Neural cell (in vitro differentiated cells): ENCODE results near the gene SV2B. TPM values are rescaled to one million over a fixed set of nuclear protein-coding genes. Genes with fewer than 3 reads are reported as not detected.

Experiments used
- H2AFZ ChIP-seq: fragments of 200-600, 300-800 bp; sonication (generic), shearing (Covaris generic); 2 replicates; pipeline ENCODE4 v1.6.0; 2014; ENCODE audit warnings: low read depth, mild to moderate bottlenecking, antibody characterized with exemption, low read length, moderate library complexity
- H3F3A ChIP-seq: fragments of 200-600 bp; shearing (Covaris generic); 2 replicates; pipeline ENCODE4 v1.6.1; 2016; ENCODE audit warnings: mild to moderate bottlenecking, moderate library complexity, mixed read lengths, antibody characterized with exemption, low read length; ENCODE audit not compliant: insufficient read depth, poor library complexity, severe bottlenecking
- H3K27ac ChIP-seq: fragments of 200-600, 300-800 bp; sonication (generic), shearing (Covaris generic); 2 replicates; pipeline ENCODE4 v1.5.1; 2014; ENCODE audit warnings: mild to moderate bottlenecking, low read length, moderate library complexity
- H3K27me3 ChIP-seq: fragments of 300-800, 200-600 bp; sonication (generic), shearing (Covaris generic); 2 replicates; pipeline ENCODE4 v1.6.0; 2014; ENCODE audit warnings: mild to moderate bottlenecking, low read depth, low read length, moderate library complexity; ENCODE audit not compliant: insufficient read depth
- H3K36me3 ChIP-seq: fragments of 300-800, 200-600 bp; sonication (generic), shearing (Covaris generic); 2 replicates; pipeline ENCODE4 v1.5.1; 2014; ENCODE audit warnings: mild to moderate bottlenecking, antibody characterized with exemption, low read length, moderate library complexity; ENCODE audit not compliant: insufficient read depth
- H3K4me2 ChIP-seq: fragments of 300-800, 200-600 bp; sonication (generic), shearing (Covaris generic); 2 replicates; pipeline ENCODE4 v1.6.0; 2014; ENCODE audit warnings: mild to moderate bottlenecking, low read length
- H3K4me3 ChIP-seq: fragments of 300-800, 200-600 bp; sonication (generic), shearing (Covaris generic); 2 replicates; pipeline ENCODE4 v1.5.1; 2014; ENCODE audit warnings: mild to moderate bottlenecking, low read length, moderate library complexity
- H3K79me2 ChIP-seq: fragments of 200-600 bp; shearing (Covaris generic); replicated peaks from 2 replicates; pipeline ENCODE4 v1.6.0; 2014; ENCODE audit warnings: mild to moderate bottlenecking, low read length, moderate library complexity; ENCODE audit not compliant: insufficient read depth
- H3K9ac ChIP-seq: fragments of 300-800, 200-600 bp; sonication (generic), shearing (Covaris generic); 2 replicates; pipeline ENCODE4 v1.6.1; 2016; ENCODE audit warnings: mild to moderate bottlenecking, low read length, mixed read lengths
- H3K9me2 ChIP-seq: fragments of 200-600 bp; shearing (Covaris generic); 2 replicates; pipeline ENCODE4 v1.6.1; 2016; ENCODE audit warnings: mild to moderate bottlenecking, low read length, mixed read lengths; ENCODE audit not compliant: insufficient read depth
- H3K9me3 ChIP-seq: fragments of 200-600, 300-800 bp; sonication (generic), shearing (Covaris generic); 2 replicates; pipeline ENCODE4 v1.6.1; 2016; ENCODE audit warnings: mild to moderate bottlenecking, mixed run types, low read length, moderate library complexity, mixed read lengths
- H4K20me1 ChIP-seq: fragments of 200-600 bp; shearing (Covaris generic); 2 replicates; pipeline ENCODE4 v1.6.1; 2016; ENCODE audit warnings: mild to moderate bottlenecking, mixed run types; ENCODE audit not compliant: insufficient read depth
- CTCF ChIP-seq: fragments of 450-650 bp; IDR thresholded peaks from 2 replicates; pipeline ENCODE4 v1.5.1; 2014; ENCODE audit warnings: antibody characterized with exemption, mild to moderate bottlenecking, moderate library complexity; ENCODE audit not compliant: poor library complexity, severe bottlenecking
- EP300 ChIP-seq: fragments of 450-650 bp; conservative IDR thresholded peaks from 2 replicates; pipeline ENCODE4 v1.6.1; 2014; ENCODE audit warnings: antibody characterized with exemption, mild to moderate bottlenecking, moderate library complexity; ENCODE audit not compliant: poor library complexity, severe bottlenecking
- EZH2 ChIP-seq: fragments of 200-600, 300-800 bp; shearing (Covaris generic), sonication (generic); IDR thresholded peaks from 2 replicates; pipeline ENCODE4 v1.6.1; 2014; ENCODE audit warnings: antibody characterized with exemption, low read length, borderline replicate concordance, mild to moderate bottlenecking; ENCODE audit not compliant: insufficient read depth, poor library complexity, severe bottlenecking
- MXI1 ChIP-seq: fragments of 450-650 bp; conservative IDR thresholded peaks from 2 replicates; pipeline ENCODE4 v1.6.1; 2014; ENCODE audit warnings: antibody characterized with exemption, mild to moderate bottlenecking; ENCODE audit not compliant: poor library complexity, severe bottlenecking
- POLR2AphosphoS5 ChIP-seq: IDR thresholded peaks from 2 replicates; pipeline ENCODE4 v1.6.1; 2012
- RAD21 ChIP-seq: fragments of 450-650 bp; conservative IDR thresholded peaks from 2 replicates; pipeline ENCODE4 v1.6.1; 2014; ENCODE audit warnings: antibody characterized with exemption, mild to moderate bottlenecking, moderate library complexity
- REST ChIP-seq: IDR thresholded peaks from 2 replicates; pipeline ENCODE4 v1.6.1; 2012; ENCODE audit warnings: borderline replicate concordance
- SMC3 ChIP-seq: fragments of 450-650 bp; conservative IDR thresholded peaks from 2 replicates; pipeline ENCODE4 v1.6.1; 2014; ENCODE audit warnings: antibody characterized with exemption, mild to moderate bottlenecking, moderate library complexity; ENCODE audit not compliant: poor library complexity
- TAF1 ChIP-seq: IDR thresholded peaks from 2 replicates; pipeline ENCODE4 v1.6.1; 2012; ENCODE audit warnings: low read depth
- polyA plus RNA-seq: library from polyadenylated mRNA; depleted of rRNA; stranded (reverse); fragments of >200 nt; gene quantifications from 2 replicates; pipeline ENCODE4 v1.2.3, GENCODE V29; 2014

The SV2B gene
- polyA plus RNA-seq, 1 donor from 2014 or later: 0.38 TPM

- no peaks in the 10 kb centered on the region for H3F3A ChIP-seq
- TF ChIP-seq SMC3: no peak
- no peak for TF ChIP-seq TAF1
- no peak for TF ChIP-seq RAD21
- TF ChIP-seq MXI1: no peak
- TF ChIP-seq EP300: no peak
- TF ChIP-seq EZH2: no peak
- TF ChIP-seq CTCF: no peak
- TF ChIP-seq POLR2AphosphoS5: no peak
- TF ChIP-seq REST: no peak
- no peak overlapping the region for H2AFZ ChIP-seq
- no peaks in the 10 kb centered on the region for H3K9me3 ChIP-seq
- H3K27ac ChIP-seq: no peak overlapping the region
- no peaks in the 10 kb centered on the region for H4K20me1 ChIP-seq
- H3K4me3 ChIP-seq: no peak overlapping the region
- H3K9me2 ChIP-seq: no peaks in the 10 kb centered on the region
- H3K4me2 ChIP-seq: no peak overlapping the region
- H3K9ac ChIP-seq: no peak overlapping the region
- no peaks in the 10 kb centered on the region for H3K79me2 ChIP-seq
- H3K36me3 ChIP-seq: no peaks in the 10 kb centered on the region
- no peaks in the 10 kb centered on the region for H3K27me3 ChIP-seq
Measured at GRCh38 chr15:91231703-91232102, 131.6 kb downstream of the SV2B start.

- H2AFZ ChIP-seq: no peak overlapping the region
- H3K9ac ChIP-seq: no peak overlapping the region
- no peak for TF ChIP-seq SMC3
- no peak for TF ChIP-seq MXI1
- no peak for TF ChIP-seq POLR2AphosphoS5
- no peak for TF ChIP-seq RAD21
- TF ChIP-seq CTCF: no peak
- TF ChIP-seq EP300: no peak
- no peak for TF ChIP-seq TAF1
- no peak for TF ChIP-seq REST
- no peak for TF ChIP-seq EZH2
- H3K4me2 ChIP-seq: no peak overlapping the region
- H3K27me3 ChIP-seq: no peaks in the 10 kb centered on the region
- no peaks in the 10 kb centered on the region for H4K20me1 ChIP-seq
- no peaks in the 10 kb centered on the region for H3K9me3 ChIP-seq
- no peak overlapping the region for H3K4me3 ChIP-seq
- no peaks in the 10 kb centered on the region for H3F3A ChIP-seq
- H3K79me2 ChIP-seq: no peaks in the 10 kb centered on the region
- H3K27ac ChIP-seq: no peak overlapping the region
- no peaks in the 10 kb centered on the region for H3K9me2 ChIP-seq
- H3K36me3 ChIP-seq: no peaks in the 10 kb centered on the region
Measured at GRCh38 chr15:91234759-91235158, 134.7 kb downstream of the SV2B start.
